HG02938 (cell line): Measurements from ENCODE around the gene DSCAM.
"Not testable (repeated sequence)": the region's sequence is repeated elsewhere in the genome, so short reads cannot be mapped to it uniquely, and the experiment has no call there.

Experiments used
- ATAC-seq: cut with Tn5 transposase; IDR thresholded peaks from one replicate; pipeline ENCODE4 v1.9.1; 2021; ENCODE audit warnings: mild to moderate bottlenecking, moderate library complexity; ENCODE audit not compliant: unreplicated experiment

DSCAM gene

GRCh38 chr21:40033156-40033782 lies 813.7 kb downstream of the DSCAM start:
- not testable (repeated sequence) for ATAC-seq

DNA sequence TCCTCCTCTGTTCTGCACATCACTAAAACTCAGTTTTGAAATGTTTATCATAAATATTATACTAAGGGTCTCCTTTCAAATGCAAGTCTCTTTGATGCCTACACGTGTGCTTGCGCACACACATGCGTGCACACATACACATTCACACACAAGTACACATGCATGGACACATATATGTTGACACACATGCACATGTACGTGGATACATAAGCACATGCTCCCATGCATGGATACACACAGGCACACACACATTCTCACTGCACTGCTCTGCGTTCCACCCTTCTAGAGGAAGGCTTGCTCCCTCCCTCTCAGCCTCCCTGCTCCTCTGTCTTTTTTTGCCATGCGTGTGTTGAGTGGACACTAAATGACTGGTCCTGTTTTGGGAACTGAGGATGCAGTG lies 817.1 kb downstream of the DSCAM start:
- ATAC-seq: no peak

DNA sequence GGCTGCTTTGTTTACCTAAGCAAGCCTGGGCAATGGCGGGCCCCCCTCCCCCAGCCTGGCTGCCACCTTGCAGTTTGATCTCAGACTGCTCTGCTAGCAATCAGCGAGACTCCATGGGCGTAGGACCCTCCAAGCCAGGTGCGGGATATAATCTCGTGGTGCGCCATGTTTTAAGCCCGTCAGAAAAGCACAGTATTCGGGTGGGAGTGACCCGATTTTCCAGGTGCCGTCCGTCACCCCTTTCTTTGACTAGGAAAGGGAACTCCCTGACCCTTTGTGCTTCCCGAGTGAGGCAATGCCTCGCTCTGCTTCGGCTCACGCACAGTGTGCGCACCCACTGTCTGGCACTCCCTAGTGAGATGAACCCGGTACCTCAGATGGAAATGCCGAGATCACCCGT lies 818.6 kb downstream of the DSCAM start:
- ATAC-seq: not testable (repeated sequence)

- no peak for ATAC-seq
These were observed 825.2 kb downstream of the DSCAM start for GRCh38 chr21:40021558-40022351.

DNA sequence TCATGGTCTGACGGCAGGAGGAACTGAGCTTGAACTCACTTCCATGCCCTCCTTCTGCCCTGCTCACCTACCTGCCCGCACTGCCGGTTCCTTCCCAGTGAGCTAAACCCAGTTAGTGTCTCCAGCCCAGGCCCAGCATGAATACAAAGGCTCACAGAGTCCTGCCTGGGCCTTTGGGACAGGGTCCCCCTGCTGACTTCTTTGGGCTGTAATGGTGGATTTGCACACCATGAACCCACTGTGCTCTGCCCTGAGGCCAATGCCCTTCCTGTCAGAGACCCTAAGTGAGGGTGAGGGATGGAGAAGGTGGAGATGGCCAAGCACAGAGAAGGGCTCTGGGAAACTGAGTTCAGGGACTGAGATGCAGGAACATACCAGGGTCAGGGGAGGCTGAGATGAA lies 826.3 kb downstream of the DSCAM start:
- ATAC-seq: no peak

DNA sequence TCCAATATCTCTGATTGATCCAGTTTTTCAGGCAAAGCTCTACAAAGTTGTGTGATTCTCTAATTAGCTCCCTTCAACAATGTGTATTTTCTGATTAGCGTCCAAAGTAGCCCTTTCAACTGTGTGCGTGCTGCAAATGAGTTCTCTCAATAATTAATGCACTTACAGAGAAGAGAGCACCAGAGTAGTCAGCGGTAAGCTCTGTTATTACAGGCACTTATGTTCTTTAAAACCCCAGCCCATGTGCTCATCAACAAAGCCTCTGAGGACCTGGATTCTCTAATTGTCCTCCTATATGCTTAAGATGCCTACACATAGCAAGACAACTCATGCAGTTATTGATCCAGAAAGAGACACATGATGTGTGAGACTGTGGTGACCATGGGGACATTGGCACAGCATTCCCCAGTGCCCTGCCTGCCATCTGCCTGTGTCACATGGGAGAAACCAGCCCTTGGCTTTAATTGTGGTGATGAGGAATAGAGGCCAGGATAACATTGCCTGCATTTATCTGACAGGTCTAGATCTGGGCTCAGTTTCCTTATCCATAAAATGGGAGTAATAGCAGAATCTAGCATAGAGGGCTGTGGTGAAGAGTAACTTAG lies 828.0 kb downstream of the DSCAM start:
- ATAC-seq: no peak

- ATAC-seq: no peak
These were observed 830.3 kb downstream of the DSCAM start for GRCh38 chr21:40016667-40017066.

DNA sequence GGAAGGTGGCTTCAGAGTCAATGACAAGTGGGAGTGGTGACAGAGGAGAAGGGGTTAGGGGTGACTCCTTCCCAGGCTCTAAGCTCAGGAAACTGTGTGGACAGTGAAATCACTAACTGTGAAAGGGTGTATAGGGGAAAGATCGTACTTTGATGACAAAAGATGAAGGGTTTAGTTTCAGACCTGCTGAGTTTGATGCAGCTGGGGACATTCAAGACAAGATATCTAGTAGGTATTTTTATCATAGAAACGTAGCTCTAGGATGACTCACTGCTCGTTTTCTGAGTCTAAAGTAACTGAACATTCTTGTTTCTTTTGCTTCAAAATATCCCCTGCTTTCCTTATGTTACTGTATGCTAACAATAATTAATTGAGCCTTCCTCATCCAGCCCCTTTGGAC lies 830.7 kb downstream of the DSCAM start:
- ATAC-seq: no peak

- ATAC-seq: no peak
These were observed 831.1 kb downstream of the DSCAM start for GRCh38 chr21:40015818-40016217.

DNA sequence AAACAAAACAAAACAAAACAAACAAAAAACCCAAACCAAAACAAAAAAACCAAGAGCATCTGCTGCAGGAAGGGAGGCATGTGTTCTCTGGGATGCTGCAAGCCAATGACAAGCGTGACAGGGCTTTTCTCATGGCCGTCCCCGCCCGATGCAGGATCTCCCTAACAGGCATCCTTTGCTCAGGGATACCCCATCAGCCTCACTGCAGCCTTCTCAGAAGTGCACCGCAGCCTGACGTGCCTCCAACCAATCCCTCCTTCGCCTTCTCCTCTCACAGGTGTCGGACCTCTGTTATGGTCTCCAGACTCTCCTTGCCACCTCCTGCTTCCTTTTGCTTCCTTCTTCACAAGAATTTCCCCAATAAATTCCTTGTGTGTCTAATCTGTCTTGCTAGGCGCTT lies 832.6 kb downstream of the DSCAM start:
- no peak for ATAC-seq

GRCh38 chr21:40013001-40013735 lies 833.8 kb downstream of the DSCAM start:
- ATAC-seq: no peak

GRCh38 chr21:40011371-40011770 lies 835.6 kb downstream of the DSCAM start:
- ATAC-seq: no peak

DNA sequence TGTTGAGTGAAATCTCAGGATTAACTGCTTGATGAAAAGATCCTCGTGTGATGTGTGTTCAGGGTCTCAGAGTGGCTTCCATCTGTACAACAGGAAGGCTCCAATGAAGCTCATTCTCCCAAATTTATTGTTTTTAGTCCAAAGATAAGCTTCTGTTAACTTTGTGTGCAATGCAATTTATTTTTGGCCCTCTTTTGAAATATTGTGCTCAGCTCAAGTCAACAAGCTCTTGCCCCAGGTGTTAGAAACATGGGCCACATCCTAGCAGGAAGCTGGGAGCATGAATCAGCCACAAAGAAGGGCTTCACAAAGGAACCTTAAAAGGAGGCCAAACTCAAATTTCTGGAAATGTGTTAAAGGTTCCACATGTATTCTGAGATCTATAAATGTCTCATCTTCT lies 844.0 kb downstream of the DSCAM start:
- ATAC-seq: no peak

GRCh38 chr21:39984286-39984991 lies 862.5 kb downstream of the DSCAM start:
- no peak for ATAC-seq

- ATAC-seq: no peak
These were observed 866.6 kb downstream of the DSCAM start for GRCh38 chr21:39980241-39980820.

GRCh38 chr21:39979321-39979720 lies 867.6 kb downstream of the DSCAM start:
- ATAC-seq: no peak

- ATAC-seq: no peak
These were observed 870.2 kb downstream of the DSCAM start for GRCh38 chr21:39976800-39977199.

DNA sequence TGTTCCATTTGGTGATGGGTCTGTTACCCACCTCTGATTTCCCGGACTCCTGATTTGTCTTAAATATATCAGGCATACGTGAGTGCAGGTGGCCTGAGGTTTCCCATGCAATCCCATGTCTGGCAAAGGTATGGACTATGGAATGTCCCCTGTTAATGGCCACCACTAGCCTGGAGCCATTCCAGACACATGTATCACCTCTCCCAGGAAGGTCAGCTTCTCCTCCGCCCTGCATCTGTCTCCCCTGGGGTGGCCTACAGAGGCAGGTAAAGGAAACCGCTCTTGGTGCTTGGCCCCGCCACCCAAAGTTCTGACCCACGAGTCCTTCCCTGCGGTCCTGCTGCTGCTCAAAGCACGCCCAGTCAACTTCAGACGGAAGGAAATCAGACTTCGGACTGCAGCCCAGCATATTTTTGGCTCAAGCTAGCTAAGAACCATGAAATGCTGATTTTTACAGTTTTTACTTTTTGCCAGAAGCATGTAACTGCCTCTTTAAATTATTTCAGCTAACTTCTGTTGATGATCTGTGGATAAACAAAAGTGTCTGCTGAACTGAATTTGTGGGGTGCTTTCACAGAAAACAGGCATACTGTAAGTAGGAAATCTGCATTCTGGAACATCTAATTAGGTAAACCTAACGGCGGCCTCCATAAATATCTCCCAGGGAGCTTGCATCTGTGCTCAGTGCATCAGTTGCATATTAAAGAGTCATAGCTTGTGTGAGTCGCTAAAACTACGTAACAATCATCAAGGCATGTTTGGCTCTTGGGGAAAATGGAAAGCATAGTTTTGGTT lies 873.8 kb downstream of the DSCAM start:
- no peak for ATAC-seq

GRCh38 chr21:39972471-39972870 lies 874.5 kb downstream of the DSCAM start:
- no peak for ATAC-seq

- no peak for ATAC-seq
These were observed 875.0 kb downstream of the DSCAM start for GRCh38 chr21:39971956-39972355.
